Neuronal stem cell (in vitro differentiated cells): ENCODE results near the gene ELF4. TPM values are rescaled to one million over a fixed set of nuclear protein-coding genes. Genes with fewer than 3 reads are reported as not detected.

ENCODE experiments used
- DNase-seq: peaks from one replicate; pipeline ENCODE4 v3.0.0-alpha.2; 2013; ENCODE audit warnings: low spot score
- H2AFZ ChIP-seq: one replicate; pipeline ENCODE4 v1.6.1; 2013; ENCODE audit warnings: mild to moderate bottlenecking, low read length, inconsistent platforms
- H2AK5ac ChIP-seq: 2 replicates; pipeline ENCODE4 v1.6.1; 2013; ENCODE audit warnings: low read depth, mild to moderate bottlenecking, inconsistent platforms, low read length, moderate library complexity, mixed read lengths
- H2BK120ac ChIP-seq: 2 replicates; pipeline ENCODE4 v1.6.1; 2013; ENCODE audit warnings: low read depth, mild to moderate bottlenecking, inconsistent platforms, low read length, moderate library complexity, mixed read lengths
- H2BK12ac ChIP-seq: one replicate; pipeline ENCODE4 v1.6.1; 2013; ENCODE audit warnings: low read length, inconsistent platforms
- H2BK15ac ChIP-seq: 2 replicates; pipeline ENCODE4 v1.6.1; 2013; ENCODE audit warnings: mild to moderate bottlenecking, low read length, inconsistent platforms, mixed read lengths
- H2BK5ac ChIP-seq: one replicate; pipeline ENCODE4 v1.6.1; 2013; ENCODE audit warnings: inconsistent platforms, mild to moderate bottlenecking, low read length, moderate library complexity
- H3K14ac ChIP-seq: one replicate; pipeline ENCODE4 v1.6.1; 2013; ENCODE audit warnings: low read length, inconsistent platforms
- H3K18ac ChIP-seq: 2 replicates; pipeline ENCODE4 v1.6.1; 2013; ENCODE audit warnings: low read length, inconsistent platforms
- H3K23ac ChIP-seq: 2 replicates; pipeline ENCODE4 v1.6.1; 2013; ENCODE audit warnings: low read depth, mild to moderate bottlenecking, mixed read lengths, low read length, inconsistent platforms; ENCODE audit not compliant: poor library complexity
- H3K27ac ChIP-seq: replicated peaks from 3 replicates; pipeline ENCODE4 v1.5.1; 2013; ENCODE audit warnings: low read length, inconsistent platforms
- H3K27me3 ChIP-seq, 3 experiments: 2 replicates each; pipeline ENCODE4 v1.6.1; 2013; ENCODE audit warnings: low read length in 3 of 3, mild to moderate bottlenecking in 2 of 3, inconsistent platforms in 1 of 3, low read depth in 1 of 3, mixed read lengths in 1 of 3, moderate library complexity in 1 of 3; ENCODE audit not compliant: control insufficient read depth in 3 of 3, insufficient read depth in 3 of 3
- H3K36me3 ChIP-seq, 2 donors: replicated peaks in 1 of 2; 2 replicates each; pipeline ENCODE4 v1.6.1; 2013; ENCODE audit warnings: low read length in 2 of 2; ENCODE audit not compliant: control insufficient read depth in 2 of 2, insufficient read depth in 2 of 2
- H3K4ac ChIP-seq: 2 replicates; pipeline ENCODE4 v1.6.1; 2013; ENCODE audit warnings: inconsistent platforms, mild to moderate bottlenecking, low read length, moderate library complexity
- H3K4me1 ChIP-seq, 2 donors: 1 replicate in 1 of 2; 2 replicates in 1 of 2; pipeline ENCODE4 v1.6.1; 2013; ENCODE audit warnings: low read length in 2 of 2, low read depth in 1 of 2; ENCODE audit not compliant: control insufficient read depth in 2 of 2, insufficient read depth in 1 of 2
- H3K4me2 ChIP-seq: one replicate; pipeline ENCODE4 v1.6.1; 2013; ENCODE audit warnings: mild to moderate bottlenecking, low read length, inconsistent platforms; ENCODE audit not compliant: insufficient read depth, poor library complexity, severe bottlenecking
- H3K4me3 ChIP-seq, 2 donors: 2 replicates each; pipeline ENCODE4 v1.5.1; 2013; ENCODE audit warnings: low read length in 2 of 2, mild to moderate bottlenecking in 2 of 2, inconsistent platforms in 1 of 2, moderate library complexity in 1 of 2
- H3K79me1 ChIP-seq: one replicate; pipeline ENCODE4 v1.6.1; 2013; ENCODE audit warnings: low read depth, mild to moderate bottlenecking, inconsistent platforms, low read length, moderate library complexity
- H3K9ac ChIP-seq: one replicate; pipeline ENCODE4 v1.6.1; 2013; ENCODE audit warnings: mild to moderate bottlenecking, low read depth, low read length, inconsistent platforms; ENCODE audit not compliant: poor library complexity
- H3K9me3 ChIP-seq, 2 donors: replicated peaks in 1 of 2; 2 replicates each; pipeline versions ENCODE3 to v1.6.1; 2013; ENCODE audit warnings: low read length in 2 of 2, mild to moderate bottlenecking in 2 of 2, inconsistent platforms in 1 of 2, low read depth in 1 of 2, mixed read lengths in 1 of 2, moderate library complexity in 1 of 2; ENCODE audit not compliant: control insufficient read depth in 2 of 2, insufficient read depth in 1 of 2
- H4K8ac ChIP-seq: one replicate; pipeline ENCODE4 v1.6.1; 2013; ENCODE audit warnings: low read depth, mild to moderate bottlenecking, inconsistent platforms, low read length, moderate library complexity
- H4K91ac ChIP-seq: one replicate; pipeline ENCODE4 v1.6.1; 2013; ENCODE audit warnings: low read length, low read depth, mild to moderate bottlenecking, inconsistent platforms; ENCODE audit not compliant: poor library complexity
- WGBS, 2 donors: extraction: QIAGEN DNeasy Blood & Tissue Kit; methylation state at CpG; one replicate each; pipeline ENCODE4 v1.1.7; 2013; ENCODE audit warnings: missing lambda C conversion rate in 2 of 2, mixed read lengths in 1 of 2; ENCODE audit not compliant: insufficient read length in 2 of 2, insufficient replicate concordance in 1 of 2; ENCODE audit errors: extremely low coverage in 2 of 2; 5-methylcytosine and 5-hydroxymethylcytosine counted together
- polyA plus RNA-seq, 2 experiments: library from polyadenylated mRNA; stranded (reverse); fragments of 200-250 nt; gene quantifications; one replicate each; pipeline ENCODE4 v1.2.3, GENCODE V29; 2013

Gene ELF4
- 0.06 TPM for polyA plus RNA-seq (2013, experiment 1 of 2)
- 0.08 TPM for polyA plus RNA-seq (2013, experiment 2 of 2)

DNA sequence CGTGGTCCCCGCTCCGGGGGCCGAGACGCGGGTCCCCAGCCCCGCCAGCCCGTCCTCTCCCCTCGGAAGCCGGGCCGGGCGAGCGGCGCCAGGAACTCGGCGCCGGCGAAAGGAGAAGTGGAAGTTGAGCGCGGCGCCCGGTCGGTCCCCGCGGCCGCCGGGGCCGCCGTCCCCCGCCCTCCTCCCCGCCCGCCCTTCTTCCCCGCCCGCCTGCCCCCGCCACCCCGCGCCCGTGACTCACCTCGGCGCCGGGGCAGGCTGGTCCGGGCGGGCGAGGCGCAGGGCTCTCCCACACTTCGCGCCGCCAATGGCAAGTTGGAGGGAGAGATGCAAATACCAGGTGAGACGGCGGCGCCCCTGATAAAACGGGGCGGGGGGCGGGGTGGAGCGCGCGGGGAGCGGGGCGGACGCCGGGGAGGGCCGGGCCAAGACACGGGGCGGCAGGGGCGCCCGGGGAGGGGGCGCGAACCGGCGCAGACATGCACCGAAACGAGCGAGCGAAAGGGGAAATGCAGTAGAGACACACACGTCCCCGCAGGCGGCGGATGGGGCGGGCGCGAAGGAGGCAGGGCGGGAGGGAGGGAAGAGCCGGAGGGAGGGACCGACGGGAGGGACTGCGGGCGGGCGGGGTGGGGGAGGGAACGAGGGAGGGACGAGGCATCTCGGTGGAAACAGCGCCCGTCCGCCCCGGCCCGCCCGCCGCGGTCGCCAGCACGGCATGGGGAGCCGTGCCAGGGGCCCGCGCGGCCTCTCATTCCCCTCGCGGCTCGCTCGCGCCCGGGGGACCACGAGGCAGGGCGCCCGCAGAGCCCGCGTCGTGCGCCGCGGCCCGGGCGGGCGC is at the start of gene ELF4:
Gene ELF4, minus strand, starts transcription at position 119 of the 841 bp plus-strand sequence. CDS start 29,167 bp downstream, outside the sequence.
- Histone ChIP-seq H3K27me3 (peaks cover 6 to 28% (median 7%) of the 10 kb centered on the region in 3 experiments), H3K9me3 (no peaks in the 10 kb centered on the region), H3K79me1 (no peaks in the 10 kb centered on the region), H3K4me3 (peak within 1 kb of the TSS; percentile 22 to 43), H2BK15ac (no peak within 1 kb of the TSS), H2BK12ac (no peak within 1 kb of the TSS), H3K27ac (no peak within 1 kb of the TSS), H2AFZ (peak within 1 kb of the TSS; percentile 83), H3K4me2 (peak within 1 kb of the TSS; percentile 25), H4K8ac (no peak within 1 kb of the TSS), H3K23ac (no peak within 1 kb of the TSS), H3K4me1 (peaks cover 0 to 11% of the 10 kb centered on the region in 2 donors), H3K36me3 (no peaks in the 10 kb centered on the region), H3K18ac (no peak within 1 kb of the TSS), H3K9ac (no peak within 1 kb of the TSS), H3K4ac (no peak within 1 kb of the TSS), H3K14ac (no peak within 1 kb of the TSS), H2BK5ac (no peak within 1 kb of the TSS), H2AK5ac (no peak within 1 kb of the TSS), H4K91ac (no peak within 1 kb of the TSS), H2BK120ac (no peak within 1 kb of the TSS)
- no peak for DNase-seq
- no CpG with 5 or more reads among the region's 123 CpGs for WGBS, 2 donors

GRCh38 chrX:130159776-130160175 is 49.5 kb upstream of the ELF4 start:
- Histone ChIP-seq H2BK15ac (no peak overlapping the region), H3K23ac (no peak overlapping the region), H3K9me3 (no peaks in the 10 kb centered on the region), H4K8ac (no peak overlapping the region), H3K4ac (no peak overlapping the region), H2AFZ (no peak overlapping the region), H3K27me3 (no peaks in the 10 kb centered on the region), H3K79me1 (no peaks in the 10 kb centered on the region), H3K9ac (no peak overlapping the region), H3K4me1 (peaks cover 0 to 1% of the 10 kb centered on the region in 2 donors), H3K14ac (no peak overlapping the region), H2BK12ac (no peak overlapping the region), H3K4me3 (no peak overlapping the region), H2BK120ac (no peak overlapping the region), H3K36me3 (peaks cover 0 to 22% of the 10 kb centered on the region in 2 donors), H2BK5ac (no peak overlapping the region), H3K27ac (no peak overlapping the region), H2AK5ac (no peak overlapping the region), H4K91ac (no peak overlapping the region), H3K4me2 (no peak overlapping the region), H3K18ac (no peak overlapping the region)
- DNase-seq: no peak
- no CpG with 5 or more reads among the region's 4 CpGs for WGBS, 2 donors

- Histone ChIP-seq H4K91ac (no peak overlapping the region), H3K4me3 (no peak overlapping the region), H3K79me1 (no peaks in the 10 kb centered on the region), H3K4me2 (no peak overlapping the region), H3K27ac (no peak overlapping the region), H2BK15ac (no peak overlapping the region), H3K27me3 (no peaks in the 10 kb centered on the region), H2BK120ac (no peak overlapping the region), H3K9me3 (no peaks in the 10 kb centered on the region), H3K9ac (no peak overlapping the region), H3K36me3 (peaks cover 0 to 28% of the 10 kb centered on the region in 2 donors), H2AK5ac (no peak overlapping the region), H3K4ac (no peak overlapping the region), H2BK5ac (no peak overlapping the region), H4K8ac (no peak overlapping the region), H2BK12ac (no peak overlapping the region), H3K23ac (no peak overlapping the region), H3K18ac (no peak overlapping the region), H3K14ac (no peak overlapping the region), H2AFZ (no peak overlapping the region), H3K4me1 (no peaks in the 10 kb centered on the region)
- no CpG with 5 or more reads among the region's 2 CpGs for WGBS, 2 donors
- DNase-seq: no peak
These were observed 48.0 kb upstream of the ELF4 start for GRCh38 chrX:130158311-130158710.

- Histone ChIP-seq H3K27me3 (no peaks in the 10 kb centered on the region), H3K79me1 (no peaks in the 10 kb centered on the region), H2AK5ac (no peak overlapping the region), H2AFZ (no peak overlapping the region), H3K4me2 (no peak overlapping the region), H3K18ac (no peak overlapping the region), H3K36me3 (peaks cover 0 to 20% of the 10 kb centered on the region in 2 donors), H3K4ac (no peak overlapping the region), H3K14ac (no peak overlapping the region), H4K91ac (no peak overlapping the region), H3K9ac (no peak overlapping the region), H3K4me3 (no peak overlapping the region), H3K23ac (no peak overlapping the region), H3K27ac (no peak overlapping the region), H2BK15ac (no peak overlapping the region), H2BK12ac (no peak overlapping the region), H3K9me3 (no peaks in the 10 kb centered on the region), H2BK120ac (no peak overlapping the region), H3K4me1 (no peaks in the 10 kb centered on the region), H4K8ac (no peak overlapping the region), H2BK5ac (no peak overlapping the region)
- no CpG with 5 or more reads among the region's 2 CpGs for WGBS, 2 donors
- no peak for DNase-seq
These were observed 45.3 kb upstream of the ELF4 start for GRCh38 chrX:130155564-130155963.
